HL-60 (cell line): ENCODE results near the gene KIF26B.

Experiments
- DNase-seq, 2 experiments: peaks; one replicate each; pipeline ENCODE4 v3.0.0-alpha.2; 2010 to 2020; ENCODE audit warnings: low read depth in 1 of 2, low spot score in 1 of 2
- H3K27ac ChIP-seq: fragments of 250-450 bp; sonication (Bioruptor Pico); replicated peaks from 2 replicates; pipeline ENCODE4 v1.5.1; 2020; ENCODE audit warnings: mild to moderate bottlenecking, moderate library complexity
- H3K27me3 ChIP-seq: fragments of 250-450 bp; sonication (Bioruptor Pico); 2 replicates; pipeline ENCODE4 v1.5.1; 2021; ENCODE audit warnings: mild to moderate bottlenecking, moderate library complexity; ENCODE audit not compliant: insufficient read depth, poor library complexity, severe bottlenecking
- H3K4me3 ChIP-seq: replicated peaks from 2 replicates; pipeline ENCODE4 v1.5.1; 2011; ENCODE audit warnings: mild to moderate bottlenecking, control low read depth, low read length; ENCODE audit not compliant: insufficient read depth
- CTCF ChIP-seq: IDR thresholded peaks from one replicate; pipeline ENCODE4 v1.5.1; 2011; ENCODE audit warnings: low read length, control low read depth, inconsistent platforms; ENCODE audit not compliant: insufficient read depth
- GABPA ChIP-seq: IDR thresholded peaks from 2 replicates; pipeline ENCODE4 v1.6.1; 2012; ENCODE audit warnings: low read depth
- POLR2AphosphoS5 ChIP-seq: IDR thresholded peaks from 2 replicates; pipeline ENCODE4 v1.6.1; 2012; ENCODE audit warnings: low read depth
- SPI1 ChIP-seq: IDR thresholded peaks from 2 replicates; pipeline ENCODE4 v1.6.1; 2012; ENCODE audit warnings: low read depth, mild to moderate bottlenecking, borderline replicate concordance
- TF ChIP-seq, protein P1 (sequence below): IDR thresholded peaks from 2 replicates; pipeline ENCODE4 v1.6.1; 2012; ENCODE audit warnings: low read depth; ENCODE audit not compliant: insufficient replicate concordance

KIF26B gene

DNA sequence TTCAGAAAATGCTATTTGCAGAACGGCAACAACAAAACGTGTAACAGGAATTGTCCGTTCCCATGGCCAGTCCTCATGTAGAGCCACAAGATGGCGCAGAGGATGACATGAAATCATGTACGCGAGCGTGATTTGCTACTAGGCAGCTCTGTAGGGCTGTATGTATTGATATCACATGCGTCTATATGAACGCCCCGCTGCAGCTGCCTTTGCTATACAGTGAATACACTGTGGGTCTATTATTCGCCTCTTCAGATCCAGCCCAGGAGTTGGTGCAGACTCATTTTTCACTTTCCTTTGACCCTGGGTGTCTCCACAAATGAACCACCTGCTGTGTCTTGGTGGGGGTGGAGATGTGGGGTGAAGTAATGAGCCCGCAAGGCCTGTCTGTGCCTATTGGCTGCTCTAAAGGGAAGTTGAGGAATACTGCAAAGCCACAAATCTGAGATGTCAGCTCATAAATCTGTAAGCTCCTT lies 361.5 kb downstream of the KIF26B start:
- Histone ChIP-seq H3K27ac (no peak overlapping the region), H3K4me3 (no peak overlapping the region), H3K27me3 (peaks cover 17% of the 10 kb centered on the region)
- TF ChIP-seq SPI1: no peak
- TF ChIP-seq POLR2AphosphoS5: peak; percentile 70
- TF ChIP-seq, protein P1, sequence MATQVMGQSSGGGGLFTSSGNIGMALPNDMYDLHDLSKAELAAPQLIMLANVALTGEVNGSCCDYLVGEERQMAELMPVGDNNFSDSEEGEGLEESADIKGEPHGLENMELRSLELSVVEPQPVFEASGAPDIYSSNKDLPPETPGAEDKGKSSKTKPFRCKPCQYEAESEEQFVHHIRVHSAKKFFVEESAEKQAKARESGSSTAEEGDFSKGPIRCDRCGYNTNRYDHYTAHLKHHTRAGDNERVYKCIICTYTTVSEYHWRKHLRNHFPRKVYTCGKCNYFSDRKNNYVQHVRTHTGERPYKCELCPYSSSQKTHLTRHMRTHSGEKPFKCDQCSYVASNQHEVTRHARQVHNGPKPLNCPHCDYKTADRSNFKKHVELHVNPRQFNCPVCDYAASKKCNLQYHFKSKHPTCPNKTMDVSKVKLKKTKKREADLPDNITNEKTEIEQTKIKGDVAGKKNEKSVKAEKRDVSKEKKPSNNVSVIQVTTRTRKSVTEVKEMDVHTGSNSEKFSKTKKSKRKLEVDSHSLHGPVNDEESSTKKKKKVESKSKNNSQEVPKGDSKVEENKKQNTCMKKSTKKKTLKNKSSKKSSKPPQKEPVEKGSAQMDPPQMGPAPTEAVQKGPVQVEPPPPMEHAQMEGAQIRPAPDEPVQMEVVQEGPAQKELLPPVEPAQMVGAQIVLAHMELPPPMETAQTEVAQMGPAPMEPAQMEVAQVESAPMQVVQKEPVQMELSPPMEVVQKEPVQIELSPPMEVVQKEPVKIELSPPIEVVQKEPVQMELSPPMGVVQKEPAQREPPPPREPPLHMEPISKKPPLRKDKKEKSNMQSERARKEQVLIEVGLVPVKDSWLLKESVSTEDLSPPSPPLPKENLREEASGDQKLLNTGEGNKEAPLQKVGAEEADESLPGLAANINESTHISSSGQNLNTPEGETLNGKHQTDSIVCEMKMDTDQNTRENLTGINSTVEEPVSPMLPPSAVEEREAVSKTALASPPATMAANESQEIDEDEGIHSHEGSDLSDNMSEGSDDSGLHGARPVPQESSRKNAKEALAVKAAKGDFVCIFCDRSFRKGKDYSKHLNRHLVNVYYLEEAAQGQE: no peak
- TF ChIP-seq CTCF: peak; percentile 63
- TF ChIP-seq GABPA: no peak; the same call in 1 of the 2 replicates
- peak; percentile 23 to 74 for DNase-seq

DNA sequence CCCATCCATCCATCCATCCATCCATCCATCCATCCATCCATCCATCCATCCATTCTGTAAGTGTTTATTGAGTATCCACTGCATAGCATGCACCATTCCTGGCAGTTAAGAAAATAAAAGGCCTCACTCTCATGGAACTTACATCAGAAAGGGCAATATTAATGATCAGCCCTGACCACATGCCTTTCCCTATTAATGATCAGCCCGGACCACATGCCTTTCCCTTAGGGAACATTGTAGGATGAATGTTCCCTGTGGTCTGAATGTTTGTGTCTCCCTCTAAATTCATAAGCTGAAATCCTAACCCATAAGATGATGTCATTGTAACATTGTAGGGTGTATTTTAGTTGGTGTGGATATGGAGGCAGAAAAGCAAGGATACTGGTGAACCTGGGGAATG lies 365.8 kb downstream of the KIF26B start:
- no peak for DNase-seq
- TF ChIP-seq POLR2AphosphoS5 (no peak), GABPA (no peak), CTCF (no peak), SPI1 (no peak)
- TF ChIP-seq, protein P1: no peak
- H3K4me3 ChIP-seq: no peak overlapping the region
- H3K27me3 ChIP-seq: peaks cover 15% of the 10 kb centered on the region
- H3K27ac ChIP-seq: no peak overlapping the region

GRCh38 chr1:245526141-245526540 lies 371.4 kb downstream of the KIF26B start:
- TF ChIP-seq CTCF (no peak), GABPA (no peak), POLR2AphosphoS5 (no peak), SPI1 (no peak)
- TF ChIP-seq, protein P1: no peak
- peaks cover 6% of the 10 kb centered on the region for H3K27me3 ChIP-seq
- H3K27ac ChIP-seq: no peak overlapping the region
- DNase-seq: no peak
- H3K4me3 ChIP-seq: no peak overlapping the region
